ENCODE data around the gene REXO5.

The REXO5 gene

GRCh38 chr16:20774703-20775362, 31.5 kb upstream of the REXO5 start:
- TF ChIP-seq MYC (IDR thresholded peaks at IDR 0.05; ENCODE audit: low read depth, low read length) = no peak
- TF ChIP-seq POLR2A (IDR thresholded peaks at IDR 0.05; ENCODE audit: extremely low read depth, insufficient read length) = no peak
- TF ChIP-seq CTCF (IDR thresholded peaks at IDR 0.05; ENCODE audit: low read depth, low read length) = peak; percentile 94
- TF ChIP-seq MAX (IDR thresholded peaks at IDR 0.05; ENCODE audit: low read depth, low read length) = peak; percentile 26; the same call in 1 of the 2 replicates
- peak; percentile 80 for DNase-seq (ENCODE audit: low read depth)
- no peak overlapping the region for H3K4me3 ChIP-seq (ENCODE audit: low read depth, low read length)

GRCh38 chr16:20781697-20782096, 24.6 kb upstream of the REXO5 start:
- no peak overlapping the region for H3K4me3 ChIP-seq (ENCODE audit: low read depth, low read length)
- peak; percentile 65 for DNase-seq (ENCODE audit: low read depth)
- no peak for TF ChIP-seq CTCF (IDR thresholded peaks at IDR 0.05; ENCODE audit: low read depth, low read length)
- no peak for TF ChIP-seq POLR2A (IDR thresholded peaks at IDR 0.05; ENCODE audit: extremely low read depth, insufficient read length)
- TF ChIP-seq MYC (IDR thresholded peaks at IDR 0.05; ENCODE audit: low read depth, low read length) = no peak
- no peak for TF ChIP-seq MAX (IDR thresholded peaks at IDR 0.05; ENCODE audit: low read depth, low read length)

GRCh38 chr16:20782470-20782869, 23.9 kb upstream of the REXO5 start:
- H3K4me3 ChIP-seq (ENCODE audit: low read depth, low read length) = no peak overlapping the region
- DNase-seq (ENCODE audit: low read depth) = no peak
- TF ChIP-seq POLR2A (IDR thresholded peaks at IDR 0.05; ENCODE audit: extremely low read depth, insufficient read length) = no peak

GRCh38 chr16:20784204-20784603, 22.1 kb upstream of the REXO5 start:
- no peak overlapping the region for H3K4me3 ChIP-seq (ENCODE audit: low read depth, low read length)
- DNase-seq (ENCODE audit: low read depth) = no peak
- TF ChIP-seq MYC (IDR thresholded peaks at IDR 0.05; ENCODE audit: low read depth, low read length) = no peak
- TF ChIP-seq CTCF (IDR thresholded peaks at IDR 0.05; ENCODE audit: low read depth, low read length) = no peak
- TF ChIP-seq POLR2A (IDR thresholded peaks at IDR 0.05; ENCODE audit: extremely low read depth, insufficient read length) = no peak
- TF ChIP-seq MAX (IDR thresholded peaks at IDR 0.05; ENCODE audit: low read depth, low read length) = no peak

GRCh38 chr16:20789130-20789529, 17.2 kb upstream of the REXO5 start:
- DNase-seq (ENCODE audit: low read depth) = no peak
- H3K4me3 ChIP-seq (ENCODE audit: low read depth, low read length) = no peak overlapping the region
- TF ChIP-seq MAX (IDR thresholded peaks at IDR 0.05; ENCODE audit: low read depth, low read length) (no peak), POLR2A (IDR thresholded peaks at IDR 0.05; ENCODE audit: extremely low read depth, insufficient read length) (no peak), CTCF (IDR thresholded peaks at IDR 0.05; ENCODE audit: low read depth, low read length) (no peak), MYC (IDR thresholded peaks at IDR 0.05; ENCODE audit: low read depth, low read length) (no peak)

- H3K4me3 ChIP-seq (ENCODE audit: low read depth, low read length) = no peak overlapping the region
- TF ChIP-seq MYC (IDR thresholded peaks at IDR 0.05; ENCODE audit: low read depth, low read length) = no peak
- no peak for TF ChIP-seq CTCF (IDR thresholded peaks at IDR 0.05; ENCODE audit: low read depth, low read length)
- TF ChIP-seq MAX (IDR thresholded peaks at IDR 0.05; ENCODE audit: low read depth, low read length) = no peak
- no peak for TF ChIP-seq POLR2A (IDR thresholded peaks at IDR 0.05; ENCODE audit: extremely low read depth, insufficient read length)
- no peak for DNase-seq (ENCODE audit: low read depth)
Measured at GRCh38 chr16:20791923-20792612, 14.3 kb upstream of the REXO5 start.
